Measurements from ENCODE around the gene TBC1D21.
A peak's percentile ranks its signal among the peaks of the same experiment; 100 is the strongest.

TBC1D21 gene

GRCh38 chr15:73869216-73869995, 4.0 kb upstream of the TBC1D21 start:
- no peak overlapping the region for H3K4me3 ChIP-seq (ENCODE audit: low read depth, low read length)
- TF ChIP-seq CTCF (IDR thresholded peaks at IDR 0.05; ENCODE audit: low read depth, low read length): no peak
- no peaks in the 10 kb centered on the region for H3K27me3 ChIP-seq (ENCODE audit: insufficient read depth, low read depth, severe bottlenecking)

GRCh38 chr15:73870700-73871408, 2.5 kb upstream of the TBC1D21 start:
- no peaks in the 10 kb centered on the region for H3K27me3 ChIP-seq (ENCODE audit: insufficient read depth, low read depth, severe bottlenecking)
- no peak for TF ChIP-seq CTCF (IDR thresholded peaks at IDR 0.05; ENCODE audit: low read depth, low read length)
- H3K9me3 ChIP-seq (ENCODE audit: severe bottlenecking): no peaks in the 10 kb centered on the region
- H3K4me3 ChIP-seq (ENCODE audit: low read depth, low read length): no peak overlapping the region
- H3K27ac ChIP-seq: no peak overlapping the region
- H3K36me3 ChIP-seq: no peaks in the 10 kb centered on the region
- DNase-seq: no peak

More at GRCh38 chr15:73869216-73869995, 4.0 kb upstream of the TBC1D21 start:
- Histone ChIP-seq H3K36me3 (no peaks in the 10 kb centered on the region), H3K9me3 (ENCODE audit: severe bottlenecking) (no peaks in the 10 kb centered on the region), H3K27ac (no peak overlapping the region)
- DNase-seq: no peak

GRCh38 chr15:73872346-73872745, 1.0 kb upstream of the TBC1D21 start:
- Histone ChIP-seq H3K36me3 (no peaks in the 10 kb centered on the region), H3K27me3 (ENCODE audit: insufficient read depth, low read depth, severe bottlenecking) (no peaks in the 10 kb centered on the region), H3K4me3 (ENCODE audit: low read depth, low read length) (no peak overlapping the region), H3K27ac (no peak overlapping the region), H3K9me3 (ENCODE audit: severe bottlenecking) (no peaks in the 10 kb centered on the region)
- no peak for TF ChIP-seq CTCF (IDR thresholded peaks at IDR 0.05; ENCODE audit: low read depth, low read length)
- no peak for DNase-seq

GRCh38 chr15:73873889-73874511, 636 bp downstream of the TBC1D21 start:
- Histone ChIP-seq H3K9me3 (ENCODE audit: severe bottlenecking) (no peaks in the 10 kb centered on the region), H3K27ac (no peak overlapping the region), H3K36me3 (no peaks in the 10 kb centered on the region), H3K27me3 (ENCODE audit: insufficient read depth, low read depth, severe bottlenecking) (no peaks in the 10 kb centered on the region), H3K4me3 (ENCODE audit: low read depth, low read length) (no peak overlapping the region)
- peak; percentile 50; the same call in 1 of the 2 replicates for TF ChIP-seq CTCF (IDR thresholded peaks at IDR 0.05; ENCODE audit: low read depth, low read length)
- peak; percentile 31 for DNase-seq

GRCh38 chr15:73879426-73879825, 6.1 kb downstream of the TBC1D21 start:
- H3K27ac ChIP-seq: no peak overlapping the region
- no peaks in the 10 kb centered on the region for H3K36me3 ChIP-seq
- no peaks in the 10 kb centered on the region for H3K9me3 ChIP-seq (ENCODE audit: severe bottlenecking)
- no peak for TF ChIP-seq CTCF (IDR thresholded peaks at IDR 0.05; ENCODE audit: low read depth, low read length)
- no peaks in the 10 kb centered on the region for H3K27me3 ChIP-seq (ENCODE audit: insufficient read depth, low read depth, severe bottlenecking)
- DNase-seq: no peak
- no peak overlapping the region for H3K4me3 ChIP-seq (ENCODE audit: low read depth, low read length)
